H1 (cell line): ENCODE data around the gene ORC5. TPM values are rescaled to one million over a fixed set of nuclear protein-coding genes. Genes with fewer than 3 reads are reported as not detected.

ENCODE experiments used
- CTCF ChIA-PET: fragments of 300-600 bp; sonication (Branson Sonifier 250); formaldehyde crosslinking; loops from one replicate; lab custom pipeline; 2021; ENCODE audit not compliant: partially characterized antibody; lab: Charles Lee
- POLR2A ChIA-PET: fragments of 300-600 bp; sonication (Branson Sonifier 250); formaldehyde crosslinking; loops from one replicate; lab custom pipeline; 2021; ENCODE audit warnings: inconsistent platforms; ENCODE audit not compliant: partially characterized antibody; lab: Charles Lee
- DNase-seq, 2 experiments: peaks; one replicate each; pipeline versions ENCODE4 v3.0.0 to v3.0.0-alpha.2; 2010 to 2022; ENCODE audit warnings: low spot score in 2 of 2, low read depth in 1 of 2, mixed read lengths in 1 of 2
- FAIRE-seq: peaks from 2 replicates; lab custom pipeline; 2011; peaks lifted over from hg19 to GRCh38; lab: Jason Lieb, UNC
- H2AFZ ChIP-seq: 2 replicates; pipeline ENCODE4 v1.8.1; 2012; ENCODE audit warnings: low read length, inconsistent platforms
- H2AK5ac ChIP-seq: 2 replicates; pipeline ENCODE4 v1.6.1; 2013; ENCODE audit warnings: low read depth, low read length
- H2BK120ac ChIP-seq: replicated peaks from 2 replicates; pipeline ENCODE3; 2013; ENCODE audit warnings: low read depth, low read length, inconsistent platforms
- H2BK12ac ChIP-seq: 2 replicates; pipeline ENCODE4 v1.6.1; 2013; ENCODE audit warnings: low read depth, low read length
- H2BK15ac ChIP-seq: 2 replicates; pipeline ENCODE4 v1.6.1; 2013; ENCODE audit warnings: low read length
- H2BK20ac ChIP-seq: 2 replicates; pipeline ENCODE4 v1.6.1; 2013; ENCODE audit warnings: low read length
- H2BK5ac ChIP-seq: 2 replicates; pipeline ENCODE4 v1.6.1; 2013; ENCODE audit warnings: low read depth, low read length
- H3K14ac ChIP-seq: 2 replicates; pipeline ENCODE4 v1.6.1; 2013; ENCODE audit warnings: inconsistent platforms; ENCODE audit not compliant: insufficient read length
- H3K18ac ChIP-seq: 2 replicates; pipeline ENCODE4 v1.6.1; 2013; ENCODE audit warnings: low read length; ENCODE audit errors: extremely low read depth
- H3K23ac ChIP-seq: 2 replicates; pipeline ENCODE4 v1.6.1; 2013; ENCODE audit warnings: inconsistent platforms; ENCODE audit not compliant: insufficient read length
- H3K23me2 ChIP-seq: 2 replicates; pipeline ENCODE4 v1.6.1; 2013; ENCODE audit warnings: low read depth, low read length
- H3K27ac ChIP-seq: 2 replicates; pipeline ENCODE4 v1.6.1; 2011; ENCODE audit warnings: low read depth, low read length, inconsistent platforms
- H3K27me3 ChIP-seq, 4 experiments: replicated peaks in 1 of 4; 1 replicate in 1 of 4; 2 replicates in 3 of 4; pipeline versions ENCODE4 v1.6.1 to v1.8.1; 2011 to 2013; ENCODE audit warnings: low read length in 3 of 4, mild to moderate bottlenecking in 3 of 4, inconsistent platforms in 2 of 4, mixed read lengths in 2 of 4, moderate library complexity in 1 of 4; ENCODE audit not compliant: control insufficient read depth in 3 of 4, insufficient read depth in 3 of 4; ENCODE audit errors: extremely low read depth in 1 of 4
- H3K36me3 ChIP-seq, 4 experiments: 2 replicates each; pipeline versions ENCODE4 v1.6.1 to v1.8.1; 2011 to 2013; ENCODE audit warnings: mild to moderate bottlenecking in 4 of 4, low read length in 3 of 4, moderate library complexity in 2 of 4, control low read depth in 1 of 4, inconsistent platforms in 1 of 4; ENCODE audit not compliant: insufficient read depth in 4 of 4, control insufficient read depth in 2 of 4
- H3K4ac ChIP-seq: replicated peaks from 2 replicates; pipeline ENCODE3; 2013; ENCODE audit warnings: low read length, low read depth, mixed read lengths, inconsistent platforms; ENCODE audit not compliant: insufficient read length
- H3K4me1 ChIP-seq, 4 experiments: replicated peaks in 1 of 4; 1 replicate in 1 of 4; 2 replicates in 3 of 4; pipeline versions ENCODE4 v1.6.1 to v1.8.1; 2011 to 2013; ENCODE audit warnings: low read length in 3 of 4, inconsistent platforms in 2 of 4, mixed read lengths in 1 of 4; ENCODE audit not compliant: insufficient read depth in 4 of 4, control insufficient read depth in 3 of 4
- H3K4me2 ChIP-seq, 2 experiments: 2 replicates each; pipeline versions ENCODE4 v1.6.1 to v1.8.1; 2011 to 2013; ENCODE audit warnings: low read depth in 2 of 2, low read length in 2 of 2, control low read depth in 1 of 2, inconsistent platforms in 1 of 2, mild to moderate bottlenecking in 1 of 2; ENCODE audit not compliant: insufficient read depth in 1 of 2
- H3K4me3 ChIP-seq, 4 experiments: fragments of 200-600, 300-600 bp in 1 of 4; sonication (generic), shearing (Covaris generic), sonication (Bioruptor Twin) in 1 of 4; 2 replicates each; pipeline versions ENCODE4 v1.5.1 to v1.8.1; 2011 to 2016; ENCODE audit warnings: low read length in 4 of 4, low read depth in 3 of 4, control low read depth in 2 of 4, inconsistent platforms in 2 of 4, mild to moderate bottlenecking in 2 of 4, mixed read lengths in 1 of 4, moderate library complexity in 1 of 4; ENCODE audit not compliant: insufficient read depth in 2 of 4; ENCODE audit errors: extremely low read depth in 1 of 4
- H3K56ac ChIP-seq: replicated peaks from 2 replicates; pipeline ENCODE3; 2013; ENCODE audit warnings: low read depth, mild to moderate bottlenecking, mixed read lengths, low read length, inconsistent platforms; ENCODE audit not compliant: insufficient read length
- H3K79me1 ChIP-seq: 2 replicates; pipeline ENCODE4 v1.6.1; 2013; ENCODE audit warnings: low read depth, low read length, control low read depth
- H3K79me2 ChIP-seq, 2 experiments: 2 replicates each; pipeline versions ENCODE4 v1.6.1 to v1.8.1; 2012 to 2013; ENCODE audit warnings: low read length in 2 of 2, mild to moderate bottlenecking in 2 of 2, inconsistent platforms in 1 of 2; ENCODE audit not compliant: insufficient read depth in 2 of 2, control insufficient read depth in 1 of 2
- H3K9ac ChIP-seq, 4 experiments: replicated peaks in 1 of 4; 1 replicate in 1 of 4; 2 replicates in 3 of 4; pipeline versions ENCODE4 v1.6.1 to v1.8.1; 2011 to 2013; ENCODE audit warnings: low read depth in 3 of 4, low read length in 3 of 4, control low read depth in 2 of 4, mild to moderate bottlenecking in 2 of 4, moderate library complexity in 2 of 4, inconsistent platforms in 1 of 4; ENCODE audit errors: extremely low read depth in 1 of 4
- H3K9me3 ChIP-seq, 2 experiments: 2 replicates each; pipeline versions ENCODE4 v1.6.1 to v1.8.1; 2012 to 2013; ENCODE audit warnings: mild to moderate bottlenecking in 2 of 2, moderate library complexity in 2 of 2, control low read depth in 1 of 2, inconsistent platforms in 1 of 2, low read depth in 1 of 2, low read length in 1 of 2, mixed read lengths in 1 of 2; ENCODE audit not compliant: insufficient read depth in 2 of 2
- H4K20me1 ChIP-seq, 2 experiments: replicated peaks in 1 of 2; 2 replicates each; pipeline versions ENCODE3 to v1.8.1; 2011 to 2013; ENCODE audit warnings: inconsistent platforms in 2 of 2, low read length in 2 of 2, mild to moderate bottlenecking in 1 of 2; ENCODE audit not compliant: insufficient read depth in 2 of 2, control insufficient read depth in 1 of 2
- H4K5ac ChIP-seq: 2 replicates; pipeline ENCODE4 v1.6.1; 2013; ENCODE audit warnings: low read length, low read depth, mixed read lengths, inconsistent platforms; ENCODE audit not compliant: insufficient read length
- H4K8ac ChIP-seq: 2 replicates; pipeline ENCODE4 v1.8.0; 2013; ENCODE audit warnings: mild to moderate bottlenecking, moderate library complexity, low read length, inconsistent platforms; ENCODE audit not compliant: insufficient read depth; ENCODE audit errors: extremely low read depth
- H4K91ac ChIP-seq: replicated peaks from 2 replicates; pipeline ENCODE3; 2013; ENCODE audit warnings: low read length, mixed read lengths, inconsistent platforms; ENCODE audit not compliant: insufficient read length
- BCL11A ChIP-seq, 2 experiments: IDR thresholded peaks; one replicate each; pipeline ENCODE4 v1.6.1; 2011; ENCODE audit warnings: low read depth in 2 of 2, low read length in 2 of 2, mild to moderate bottlenecking in 2 of 2
- CBX5 ChIP-seq: fragments of 300-800, 300-1000 bp; sonication (generic); IDR thresholded peaks from 2 replicates; pipeline ENCODE4 v1.7.1; 2016; ENCODE audit warnings: antibody characterized with exemption, low read length, low read depth
- EGR1 ChIP-seq: IDR thresholded peaks from 2 replicates; pipeline ENCODE4 v1.6.1; 2011; ENCODE audit warnings: low read depth, low read length, borderline replicate concordance
- FOSL1 ChIP-seq: IDR thresholded peaks from 2 replicates; pipeline ENCODE4 v1.6.1; 2011; ENCODE audit warnings: mild to moderate bottlenecking, low read depth, low read length, moderate library complexity; ENCODE audit not compliant: insufficient read depth
- MAFK ChIP-seq: IDR thresholded peaks from 2 replicates; pipeline ENCODE4 v1.6.1; 2012; ENCODE audit warnings: low read depth, mild to moderate bottlenecking, improper control_type of control experiment, low read length
- POLR2A ChIP-seq, 2 experiments: IDR thresholded peaks; 1 replicate in 1 of 2; 2 replicates in 1 of 2; pipeline ENCODE4 v1.6.1; 2011; ENCODE audit warnings: low read depth in 2 of 2, low read length in 2 of 2, mild to moderate bottlenecking in 2 of 2; ENCODE audit errors: control extremely low read depth in 1 of 2
- POU5F1 ChIP-seq: IDR thresholded peaks from 2 replicates; pipeline ENCODE4 v1.6.1; 2011; ENCODE audit warnings: low read depth, mild to moderate bottlenecking, low read length, moderate library complexity
- RXRA ChIP-seq: IDR thresholded peaks from 2 replicates; pipeline ENCODE4 v1.6.1; 2011; ENCODE audit warnings: low read depth, mild to moderate bottlenecking, low read length, moderate library complexity; ENCODE audit not compliant: insufficient read depth
- SP4 ChIP-seq: IDR thresholded peaks from 2 replicates; pipeline ENCODE4 v1.6.1; 2012; ENCODE audit warnings: low read length, inconsistent platforms
- SRF ChIP-seq: IDR thresholded peaks from 2 replicates; pipeline ENCODE4 v1.6.1; 2011; ENCODE audit warnings: mild to moderate bottlenecking, low read depth, low read length, moderate library complexity
- SUZ12 ChIP-seq: fragments of 200-600 bp; sonication (generic); IDR thresholded peaks from 2 replicates; pipeline ENCODE4 v1.6.1; 2012; ENCODE audit warnings: mild to moderate bottlenecking, inconsistent platforms, low read length, moderate library complexity, mixed read lengths
- TAF1 ChIP-seq: IDR thresholded peaks from 2 replicates; pipeline ENCODE4 v1.6.1; 2011; ENCODE audit warnings: mild to moderate bottlenecking, low read depth, low read length
- TAF7 ChIP-seq: optimal IDR thresholded peaks from 2 replicates; pipeline ENCODE3; 2011; ENCODE audit warnings: low read depth, mild to moderate bottlenecking, inconsistent platforms, low read length, moderate library complexity, borderline replicate concordance
- TEAD4 ChIP-seq: IDR thresholded peaks from 2 replicates; pipeline ENCODE4 v1.6.1; 2012; ENCODE audit warnings: low read depth, low read length, inconsistent platforms, mixed read lengths
- YY1 ChIP-seq: IDR thresholded peaks from 2 replicates; pipeline ENCODE4 v1.6.1; 2011; ENCODE audit warnings: low read depth, mild to moderate bottlenecking, low read length
- WGBS, 2 experiments: shearing (Covaris generic) in 1 of 2; methylation state at CpG; one replicate each; pipeline versions ENCODE4 v1.1.6 to v1.1.7; 2013 to 2015; ENCODE audit warnings: low lambda C conversion rate in 2 of 2, mixed read lengths in 2 of 2, inconsistent platforms in 1 of 2, low coverage in 1 of 2, missing lambda C conversion rate in 1 of 2; ENCODE audit not compliant: insufficient replicate concordance in 2 of 2, insufficient coverage in 1 of 2, insufficient read length in 1 of 2; ENCODE audit errors: extremely low coverage in 1 of 2, missing lambda C conversion rate in 1 of 2; 5-methylcytosine and 5-hydroxymethylcytosine counted together
- polyA plus RNA-seq, 7 experiments: library from polyadenylated mRNA; depleted of rRNA in 3 of 7; stranded (reverse) in 5 of 7; unstranded in 2 of 7; fragments of >200 nt in 5 of 7; fragments of 200-250 nt in 2 of 7; gene quantifications; 1 replicate in 5 of 7; 2 replicates in 1 of 7; 4 replicates in 1 of 7; pipeline versions ENCODE4 v1.2.1 to v1.2.3, GENCODE V29; 2011 to 2013; ENCODE audit warnings: missing spikeins in 2 of 7, mixed read lengths in 2 of 7
- total RNA-seq: library from RNA; stranded (reverse); fragmentation: NEBNext Ultra II Directional; extraction: Animal tissue kit (Norgen Biotek cat#: 25700); gene quantifications from 2 replicates; pipeline ENCODE4 v1.2.1, GENCODE V29; 2021
- TF ChIP-seq, protein P1 (sequence below): IDR thresholded peaks from 2 replicates; pipeline ENCODE4 v1.6.1; 2011; ENCODE audit warnings: low read depth, mild to moderate bottlenecking, low read length; ENCODE audit not compliant: insufficient read depth

The ORC5 gene
- total and polyA plus RNA-seq, 2 of the 8 experiments (the other 6 are each of a cell fraction or from before 2014, with no cell fraction given) = 7.7 to 19.9 TPM

- CTCF ChIA-PET = interaction anchor here (1.1 to 4.1 kb wide), 3 partner anchors 10 to 643 kb away, joined by 3 to 21 read pairs (median 4); no protein-coding TSS in a partner anchor
- no peak for TF ChIP-seq CBX5
- TF ChIP-seq YY1 = no peak
- no peak for TF ChIP-seq TAF1
- no peak for TF ChIP-seq TEAD4
- TF ChIP-seq EGR1 = no peak
- no peak for TF ChIP-seq POLR2A (IDR thresholded peaks at IDR 0.05; ENCODE audit: control extremely low read depth in 1 of 2, low read depth in 2 of 2, low read length in 2 of 2)
- no peak for TF ChIP-seq SRF
- TF ChIP-seq BCL11A (IDR thresholded peaks at IDR 0.05; ENCODE audit: low read depth in 2 of 2, low read length in 2 of 2) = no peak
- TF ChIP-seq, protein P1, sequence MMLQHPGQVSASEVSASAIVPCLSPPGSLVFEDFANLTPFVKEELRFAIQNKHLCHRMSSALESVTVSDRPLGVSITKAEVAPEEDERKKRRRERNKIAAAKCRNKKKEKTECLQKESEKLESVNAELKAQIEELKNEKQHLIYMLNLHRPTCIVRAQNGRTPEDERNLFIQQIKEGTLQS = no peak
- no peak for TF ChIP-seq POU5F1
- TF ChIP-seq TAF7 = no peak
- TF ChIP-seq MAFK = no peak
- no peak for TF ChIP-seq SP4
- TF ChIP-seq SUZ12 = no peak
- no peak for TF ChIP-seq RXRA
- TF ChIP-seq FOSL1 = no peak
Measured at GRCh38 chr7:104241135-104241534, 33.3 kb upstream of the ORC5 start.

More at GRCh38 chr7:104241135-104241534, 33.3 kb upstream of the ORC5 start:
- H2BK20ac ChIP-seq = no peak overlapping the region
- H3K4me2 ChIP-seq = no peak overlapping the region
- no peaks in the 10 kb centered on the region for H3K79me1 ChIP-seq
- H3K27me3 ChIP-seq = no peaks in the 10 kb centered on the region
- no peak overlapping the region for H2AFZ ChIP-seq
- POLR2A ChIA-PET = interaction anchor here (0.8 kb wide), 1 partner anchor 10 kb away, joined by 3 read pairs; no protein-coding TSS in a partner anchor
- FAIRE-seq (no peak), DNase-seq (no peak)
- H3K27ac ChIP-seq = no peak overlapping the region
- no peak overlapping the region for H3K9ac ChIP-seq
- no peak overlapping the region for H3K4me3 ChIP-seq
- H3K23ac ChIP-seq = no peak overlapping the region
- no peak overlapping the region for H3K4ac ChIP-seq
- H4K20me1 ChIP-seq = no peaks in the 10 kb centered on the region
- H3K4me1 ChIP-seq = no peaks in the 10 kb centered on the region
- H4K91ac ChIP-seq = no peak overlapping the region
- no peaks in the 10 kb centered on the region for H3K23me2 ChIP-seq
- no peak overlapping the region for H3K14ac ChIP-seq
- no peak overlapping the region for H3K56ac ChIP-seq
- no peak overlapping the region for H4K5ac ChIP-seq
- H3K36me3 ChIP-seq = no peaks in the 10 kb centered on the region
- no peak overlapping the region for H2BK12ac ChIP-seq
- no peaks in the 10 kb centered on the region for H3K79me2 ChIP-seq
- no peak overlapping the region for H2BK120ac ChIP-seq
- H2AK5ac ChIP-seq = no peak overlapping the region
- H2BK15ac ChIP-seq = no peak overlapping the region
- 100% methylated on average over 2 of the region's 3 CpGs; no CpG with 5 or more reads in 1 of the 2 experiments for WGBS, 2 experiments
- no peak overlapping the region for H3K18ac ChIP-seq
- no peak overlapping the region for H4K8ac ChIP-seq
- H2BK5ac ChIP-seq = no peak overlapping the region
- H3K9me3 ChIP-seq = peaks cover 0 to 2% of the 10 kb centered on the region in 2 experiments; a peak in 1 of 4 replicates
